ENCODE data around the gene TMEM45B. TPM values are rescaled to one million over a fixed set of nuclear protein-coding genes. Genes with fewer than 3 reads are reported as not detected.
"Not testable (repeated sequence)": the region's sequence is repeated elsewhere in the genome, so short reads cannot be mapped to it uniquely, and the experiment has no call there.

Gene TMEM45B
- total RNA-seq, 1 donor from 2014 or later: not detected

- intact Hi-C loops (cut with micrococcal nuclease): no loop called here
- Histone ChIP-seq H3K36me3 (peaks cover 77% of the 10 kb centered on the region), H3K27ac (replicated peaks) (no peak overlapping the region), H3K4me1 (peaks cover 24% of the 10 kb centered on the region), H3K9me3 (replicated peaks) (no peaks in the 10 kb centered on the region), H3K27me3 (ENCODE audit: low read depth) (no peaks in the 10 kb centered on the region), H3K4me3 (no peak overlapping the region)
- DNase-seq: no peak
- no peak for TF ChIP-seq CTCF (IDR thresholded peaks at IDR 0.05; ENCODE audit: borderline replicate concordance)
Measured at GRCh38 chr11:129864811-129865210, 49.2 kb downstream of the TMEM45B start.

DNA sequence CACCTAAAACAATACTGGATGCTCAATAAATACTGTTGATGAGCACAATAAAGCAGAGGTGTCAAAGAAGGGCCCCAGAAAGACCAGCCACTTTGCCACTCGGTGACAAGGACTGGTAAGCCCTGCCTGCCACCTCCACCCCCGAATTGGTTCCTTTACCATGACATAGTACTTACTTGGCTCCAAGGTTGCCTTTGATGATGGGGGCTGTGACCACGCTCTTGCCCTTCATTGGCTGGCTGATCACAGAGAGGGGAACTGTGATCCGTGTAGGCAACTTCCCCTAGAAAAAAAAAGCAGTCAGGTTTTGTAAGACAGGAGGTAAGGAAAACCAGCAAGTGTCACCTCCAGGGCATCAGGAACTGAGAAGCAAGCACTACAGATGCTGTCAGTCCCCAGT lies 50.1 kb downstream of the TMEM45B start:
- no peak for TF ChIP-seq CTCF (IDR thresholded peaks at IDR 0.05; ENCODE audit: borderline replicate concordance)
- no peaks in the 10 kb centered on the region for H3K9me3 ChIP-seq (replicated peaks)
- H3K27me3 ChIP-seq (ENCODE audit: low read depth): no peaks in the 10 kb centered on the region
- H3K4me3 ChIP-seq: no peak overlapping the region
- peaks cover 77% of the 10 kb centered on the region for H3K36me3 ChIP-seq
- H3K4me1 ChIP-seq: peaks cover 24% of the 10 kb centered on the region
- no peak for DNase-seq
- intact Hi-C loops (cut with micrococcal nuclease): no loop called here
- H3K27ac ChIP-seq (replicated peaks): no peak overlapping the region

DNA sequence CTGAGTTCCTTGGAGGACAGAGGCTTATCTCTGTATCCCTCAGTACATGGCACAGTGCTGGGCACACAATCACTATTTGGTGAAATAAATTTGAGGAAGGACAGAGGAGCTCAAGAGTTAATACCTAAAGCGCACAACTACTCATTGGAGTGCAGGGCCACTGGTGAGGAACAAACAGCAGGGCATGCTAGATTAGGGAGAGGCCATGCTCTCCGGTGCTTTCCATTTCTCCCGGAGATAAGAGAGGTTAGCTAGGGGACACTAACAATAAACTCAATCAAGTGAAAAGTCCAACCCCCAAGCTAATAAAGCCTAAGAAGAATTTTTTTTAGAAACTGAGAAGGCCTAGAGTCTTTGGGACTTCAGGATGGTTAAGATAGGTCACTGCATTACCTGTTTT lies 50.7 kb downstream of the TMEM45B start:
- Histone ChIP-seq H3K9me3 (replicated peaks) (no peaks in the 10 kb centered on the region), H3K27me3 (ENCODE audit: low read depth) (no peaks in the 10 kb centered on the region), H3K36me3 (peaks cover 80% of the 10 kb centered on the region), H3K4me3 (no peak overlapping the region), H3K4me1 (peaks cover 23% of the 10 kb centered on the region), H3K27ac (replicated peaks) (no peak overlapping the region)
- no peak for TF ChIP-seq CTCF (IDR thresholded peaks at IDR 0.05; ENCODE audit: borderline replicate concordance)
- intact Hi-C loops (cut with micrococcal nuclease): no loop called here
- DNase-seq: no peak

GRCh38 chr11:129868626-129869025 lies 53.0 kb downstream of the TMEM45B start:
- intact Hi-C loops (cut with micrococcal nuclease); DNase-seq; H3K27ac ChIP-seq (replicated peaks); H3K9me3 ChIP-seq (replicated peaks); H3K4me3 ChIP-seq; H3K27me3 ChIP-seq (ENCODE audit: low read depth): not testable (repeated sequence)
- Histone ChIP-seq H3K36me3 (peaks cover 94% of the 10 kb centered on the region), H3K4me1 (peaks cover 11% of the 10 kb centered on the region)

- H3K4me1 ChIP-seq: no peaks in the 10 kb centered on the region
- no peaks in the 10 kb centered on the region for H3K27me3 ChIP-seq (ENCODE audit: low read depth)
- peaks cover 100% of the 10 kb centered on the region for H3K36me3 ChIP-seq
- DNase-seq: no peak
- TF ChIP-seq CTCF (IDR thresholded peaks at IDR 0.05; ENCODE audit: borderline replicate concordance): no peak
- no peak overlapping the region for H3K27ac ChIP-seq (replicated peaks)
- no peaks in the 10 kb centered on the region for H3K9me3 ChIP-seq (replicated peaks)
- H3K4me3 ChIP-seq: no peak overlapping the region
- intact Hi-C loops (cut with micrococcal nuclease): no loop called here
Measured at GRCh38 chr11:129871914-129872313, 56.3 kb downstream of the TMEM45B start.

DNA sequence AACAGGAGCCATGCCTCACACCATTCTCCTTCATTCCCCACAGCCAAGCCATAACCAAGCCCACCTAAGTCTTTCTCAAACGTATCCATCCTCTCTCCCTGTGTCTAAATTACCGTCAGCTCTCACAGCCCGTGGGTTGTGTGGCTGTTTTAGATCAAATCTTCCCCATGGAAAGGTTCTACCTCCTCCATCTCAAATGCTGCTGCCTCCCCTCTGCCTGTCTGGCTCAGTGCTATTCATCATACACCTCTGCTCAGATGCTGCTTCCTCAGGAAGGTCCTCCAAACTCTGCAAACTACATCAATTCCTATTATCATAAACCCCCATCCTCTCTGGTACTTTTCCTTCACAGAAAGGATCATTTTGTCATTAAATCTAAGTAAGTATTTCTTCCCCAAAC lies 64.7 kb downstream of the TMEM45B start:
- peaks cover 100% of the 10 kb centered on the region for H3K36me3 ChIP-seq
- no peaks in the 10 kb centered on the region for H3K4me1 ChIP-seq
- intact Hi-C loops (cut with micrococcal nuclease): no loop called here

More for the DNA sequence above, 64.7 kb downstream of the TMEM45B start:
- H3K27me3 ChIP-seq (ENCODE audit: low read depth): no peaks in the 10 kb centered on the region
- no peak for TF ChIP-seq CTCF (IDR thresholded peaks at IDR 0.05; ENCODE audit: borderline replicate concordance)
- no peaks in the 10 kb centered on the region for H3K9me3 ChIP-seq (replicated peaks)
- no peak overlapping the region for H3K27ac ChIP-seq (replicated peaks)
- DNase-seq: no peak
- H3K4me3 ChIP-seq: no peak overlapping the region
